ENCODE data around the gene CORT.

- TF ChIP-seq CTCF (IDR thresholded peaks at IDR 0.05) = no peak
- TF ChIP-seq EZH2 (IDR thresholded peaks at IDR 0.05; ENCODE audit: borderline replicate concordance, insufficient read depth, low read depth, low read length, poor library complexity, severe bottlenecking) = no peak
These were observed 18.6 kb upstream of the CORT start for GRCh38 chr1:10431070-10431730.

Data from B cell (primary cell).